ENCODE data around the gene PTPRD.

DNA sequence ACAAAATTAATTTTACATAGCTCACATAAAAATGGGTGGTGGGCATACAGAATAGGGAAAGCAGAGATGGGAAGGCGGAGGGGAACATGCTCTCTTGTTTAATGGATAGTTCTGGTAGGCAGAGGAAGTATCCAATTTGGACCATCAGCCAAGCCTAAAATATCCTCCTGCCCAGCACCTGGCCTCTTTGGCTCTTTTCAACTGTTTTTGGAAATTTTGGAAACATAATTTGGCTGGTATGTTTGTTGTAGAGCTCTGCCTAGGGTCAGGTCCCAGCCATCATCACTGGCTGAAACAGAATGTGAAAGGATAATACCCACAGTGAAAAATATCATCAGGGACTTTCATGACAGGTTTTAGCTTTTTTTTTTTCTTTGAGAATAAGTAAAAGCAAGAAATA lies 2345.9 kb downstream of the PTPRD start:
- TF ChIP-seq, protein P1, sequence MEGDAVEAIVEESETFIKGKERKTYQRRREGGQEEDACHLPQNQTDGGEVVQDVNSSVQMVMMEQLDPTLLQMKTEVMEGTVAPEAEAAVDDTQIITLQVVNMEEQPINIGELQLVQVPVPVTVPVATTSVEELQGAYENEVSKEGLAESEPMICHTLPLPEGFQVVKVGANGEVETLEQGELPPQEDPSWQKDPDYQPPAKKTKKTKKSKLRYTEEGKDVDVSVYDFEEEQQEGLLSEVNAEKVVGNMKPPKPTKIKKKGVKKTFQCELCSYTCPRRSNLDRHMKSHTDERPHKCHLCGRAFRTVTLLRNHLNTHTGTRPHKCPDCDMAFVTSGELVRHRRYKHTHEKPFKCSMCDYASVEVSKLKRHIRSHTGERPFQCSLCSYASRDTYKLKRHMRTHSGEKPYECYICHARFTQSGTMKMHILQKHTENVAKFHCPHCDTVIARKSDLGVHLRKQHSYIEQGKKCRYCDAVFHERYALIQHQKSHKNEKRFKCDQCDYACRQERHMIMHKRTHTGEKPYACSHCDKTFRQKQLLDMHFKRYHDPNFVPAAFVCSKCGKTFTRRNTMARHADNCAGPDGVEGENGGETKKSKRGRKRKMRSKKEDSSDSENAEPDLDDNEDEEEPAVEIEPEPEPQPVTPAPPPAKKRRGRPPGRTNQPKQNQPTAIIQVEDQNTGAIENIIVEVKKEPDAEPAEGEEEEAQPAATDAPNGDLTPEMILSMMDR (conservative IDR thresholded peaks at IDR 0.05; ENCODE audit: low read depth, low read length): no peak
- TF ChIP-seq MAZ (IDR thresholded peaks at IDR 0.05; ENCODE audit: borderline replicate concordance, low read depth, low read length) (no peak), RCOR1 (IDR thresholded peaks at IDR 0.05; ENCODE audit: insufficient replicate concordance, low read length) (no peak), POLR2A (IDR thresholded peaks at IDR 0.05; ENCODE audit: low read depth, low read length) (no peak), CHD1 (IDR thresholded peaks at IDR 0.05; ENCODE audit: low read depth, low read length) (no peak), FOS (IDR thresholded peaks at IDR 0.05; ENCODE audit: low read depth, low read length) (no peak), RAD21 (IDR thresholded peaks at IDR 0.05; ENCODE audit: low read length) (no peak), MXI1 (IDR thresholded peaks at IDR 0.05; ENCODE audit: borderline replicate concordance, low read depth, low read length) (no peak)
